PC-3 (cell line): ENCODE results near the gene SERPINB6. TPM values are rescaled to one million over a fixed set of nuclear protein-coding genes. Genes with fewer than 3 reads are reported as not detected.
A peak's percentile ranks its signal among the peaks of the same experiment; 100 is the strongest.

ENCODE experiments used
- ATAC-seq: fragments of 200-7000 bp; cut with Tn5 transposase; 2 replicates; pipeline ENCODE4 v1.9.1; 2020; ENCODE audit warnings: mild to moderate bottlenecking, moderate library complexity
- BruUV-seq: library from RNA; stranded (reverse); fragments of 400-500 nt; replicated peaks from 2 replicates; lab custom pipeline; 2021; lab: Mats Ljungman, UMichigan
- CTCF ChIA-PET: fragments of 300-600 bp; sonication (Branson Sonifier 250); formaldehyde crosslinking; loops from one replicate; lab custom pipeline; 2022; ENCODE audit warnings: antibody characterized with exemption; lab: Charles Lee
- POLR2A ChIA-PET: fragments of 300-600 bp; sonication (Branson Sonifier 250); formaldehyde crosslinking; loops from one replicate; lab custom pipeline; 2022; ENCODE audit warnings: antibody characterized with exemption; ENCODE audit not compliant: unreplicated experiment; lab: Charles Lee
- DNase-seq: peaks from one replicate; pipeline ENCODE4 v3.0.0-alpha.2; 2015
- H2AFZ ChIP-seq: fragments of 300-600 bp; sonication (generic); 2 replicates; pipeline ENCODE4 v1.6.0; 2016; ENCODE audit warnings: antibody characterized with exemption, low read length
- H3F3A ChIP-seq: fragments of 300-600 bp; sonication (generic); one replicate; pipeline ENCODE4 v1.6.0; 2017; ENCODE audit warnings: antibody characterized with exemption, low read length, control low read depth, mild to moderate bottlenecking; ENCODE audit not compliant: unreplicated experiment
- H3K27ac ChIP-seq: fragments of 300-600 bp; sonication (generic); 2 replicates; pipeline ENCODE4 v1.5.1; 2016; ENCODE audit warnings: mild to moderate bottlenecking, low read length
- H3K27me3 ChIP-seq: fragments of 300-600 bp; sonication (generic); 2 replicates; pipeline ENCODE4 v1.6.1; 2016; ENCODE audit warnings: low read length, mixed read lengths
- H3K36me3 ChIP-seq: fragments of 300-600 bp; sonication (generic); 2 replicates; pipeline ENCODE4 v1.6.1; 2016; ENCODE audit warnings: low read depth, mixed run types, low read length, mixed read lengths
- H3K4me1 ChIP-seq: fragments of 300-600 bp; sonication (generic); 2 replicates; pipeline ENCODE4 v1.5.1; 2016; ENCODE audit warnings: low read length; ENCODE audit not compliant: insufficient read depth
- H3K4me2 ChIP-seq: fragments of 300-600 bp; sonication (generic); 2 replicates; pipeline ENCODE4 v1.6.0; 2016; ENCODE audit warnings: low read length
- H3K4me3 ChIP-seq: fragments of 300-600 bp; sonication (generic); 2 replicates; pipeline ENCODE4 v1.5.1; 2016; ENCODE audit warnings: mild to moderate bottlenecking, low read length, mixed read lengths
- H3K79me2 ChIP-seq: fragments of 300-600 bp; sonication (generic); 2 replicates; pipeline ENCODE4 v1.6.1; 2017; ENCODE audit warnings: low read length, mixed read lengths
- H3K9ac ChIP-seq: fragments of 300-600 bp; sonication (generic); 2 replicates; pipeline ENCODE4 v1.6.0; 2016; ENCODE audit warnings: mild to moderate bottlenecking, low read length
- H3K9me2 ChIP-seq: fragments of 300-600 bp; sonication (generic); replicated peaks from 2 replicates; pipeline ENCODE4 v1.6.1; 2016; ENCODE audit warnings: mixed run types, low read length, mixed read lengths
- H3K9me3 ChIP-seq: fragments of 300-600 bp; sonication (generic); 2 replicates; pipeline ENCODE4 v1.6.1; 2016; ENCODE audit warnings: low read length, mixed read lengths
- H4K20me1 ChIP-seq: fragments of 300-600 bp; sonication (generic); 2 replicates; pipeline ENCODE4 v1.6.1; 2016; ENCODE audit warnings: low read length, mixed read lengths
- CTCF ChIP-seq: fragments of 300-600 bp; sonication (generic); conservative IDR thresholded peaks from 2 replicates; pipeline ENCODE4 v1.5.1; 2017; ENCODE audit warnings: antibody characterized with exemption, low read depth, mild to moderate bottlenecking, low read length
- EZH2 ChIP-seq: fragments of 300-600 bp; sonication (generic); IDR thresholded peaks from one replicate; pipeline ENCODE4 v1.6.1; 2017; ENCODE audit warnings: antibody characterized with exemption, mild to moderate bottlenecking, low read length; ENCODE audit not compliant: unreplicated experiment
- EZH2phosphoT487 ChIP-seq: fragments of 300-600 bp; sonication (generic); IDR thresholded peaks from 2 replicates; pipeline ENCODE4 v1.6.1; 2018; ENCODE audit warnings: mild to moderate bottlenecking, antibody characterized with exemption, low read length, borderline replicate concordance
- intact Hi-C: fragments of 100-400 bp; cut with micrococcal nuclease; formaldehyde crosslinking; loops from 2 replicates; pipeline ENCODE4 v1.9.0; 2023
- total RNA-seq: library from RNA; depleted of rRNA; stranded (reverse); fragments of >200 nt; gene quantifications from 2 replicates; pipeline ENCODE4 v1.2.3, GENCODE V29; 2014

Gene SERPINB6
- total RNA-seq, 1 experiment from 2014 or later: 119 TPM

GRCh38 chr6:2980465-2980855, 9.1 kb upstream of the SERPINB6 start:
- ATAC-seq (peak; percentile 60), DNase-seq (peak; percentile 70)
- no peak for TF ChIP-seq EZH2phosphoT487
- no peak for TF ChIP-seq CTCF
- TF ChIP-seq EZH2: no peak
- H3K27ac ChIP-seq: peak overlapping the region; percentile 89
- H3K36me3 ChIP-seq: no peaks in the 10 kb centered on the region
- CTCF ChIA-PET: interaction anchor here (0.5 kb wide), 1 partner anchor 73 kb away, joined by 5 read pairs; no protein-coding TSS in a partner anchor
- BruUV-seq: TSS peak; percentile 60
- H3K9ac ChIP-seq: peak overlapping the region; percentile 64
- intact Hi-C loops: loop anchor here (10.0 kb wide), 1 partner anchor 46 kb away; no protein-coding TSS in a partner anchor
- H3K9me3 ChIP-seq: no peaks in the 10 kb centered on the region
- peaks cover 77% of the 10 kb centered on the region for H3K4me1 ChIP-seq
- H2AFZ ChIP-seq: no peak overlapping the region
- H4K20me1 ChIP-seq: no peaks in the 10 kb centered on the region
- H3K4me3 ChIP-seq: no peak overlapping the region
- no peaks in the 10 kb centered on the region for H3F3A ChIP-seq
- H3K27me3 ChIP-seq: no peaks in the 10 kb centered on the region
- peak overlapping the region; percentile 43 for H3K4me2 ChIP-seq
- H3K9me2 ChIP-seq: no peaks in the 10 kb centered on the region
- no peaks in the 10 kb centered on the region for H3K79me2 ChIP-seq
- POLR2A ChIA-PET: interaction anchor here (0.5 to 1.2 kb wide), 5 partner anchors 8 to 326 kb away, joined by 3 to 6 read pairs (median 5); no protein-coding TSS in a partner anchor

- BruUV-seq: TSS peak; percentile 80
- Histone ChIP-seq H4K20me1 (no peaks in the 10 kb centered on the region), H3K9ac (no peak overlapping the region), H3K9me3 (no peaks in the 10 kb centered on the region), H3K27ac (peak overlapping the region; percentile 89), H2AFZ (no peak overlapping the region), H3K79me2 (no peaks in the 10 kb centered on the region), H3K4me3 (no peak overlapping the region), H3K4me2 (peak overlapping the region; percentile 43), H3F3A (no peaks in the 10 kb centered on the region), H3K9me2 (no peaks in the 10 kb centered on the region), H3K36me3 (no peaks in the 10 kb centered on the region), H3K4me1 (peaks cover 72% of the 10 kb centered on the region), H3K27me3 (no peaks in the 10 kb centered on the region)
- intact Hi-C loops: loop anchor here (10.0 kb wide), 1 partner anchor 45 kb away; no protein-coding TSS in a partner anchor
- CTCF ChIA-PET: interaction anchor here (0.5 to 0.6 kb wide), 2 partner anchors 11 to 74 kb away, joined by 4 to 5 read pairs; no protein-coding TSS in a partner anchor
- POLR2A ChIA-PET: interaction anchor here (0.5 to 1.2 kb wide), 6 partner anchors 8 to 326 kb away, joined by 3 to 6 read pairs (median 4); no protein-coding TSS in a partner anchor
- TF ChIP-seq CTCF (no peak), EZH2phosphoT487 (no peak), EZH2 (no peak)
- ATAC-seq (peak; percentile 21), DNase-seq (peak; percentile 38)
Measured at GRCh38 chr6:2979819-2980464, 8.6 kb upstream of the SERPINB6 start.

- TF ChIP-seq CTCF (no peak), EZH2phosphoT487 (no peak), EZH2 (no peak)
- H3K27ac ChIP-seq: no peak overlapping the region
- BruUV-seq: no TSS peak
- H3K79me2 ChIP-seq: no peaks in the 10 kb centered on the region
- H3F3A ChIP-seq: no peaks in the 10 kb centered on the region
- no peak overlapping the region for H3K4me3 ChIP-seq
- no peak overlapping the region for H3K4me2 ChIP-seq
- ATAC-seq: no peak
- H3K9me2 ChIP-seq: no peaks in the 10 kb centered on the region
- H3K36me3 ChIP-seq: no peaks in the 10 kb centered on the region
- intact Hi-C loops: no loop called here
- no peaks in the 10 kb centered on the region for H3K9me3 ChIP-seq
- DNase-seq: no peak
- H2AFZ ChIP-seq: no peak overlapping the region
- H3K4me1 ChIP-seq: peaks cover 69% of the 10 kb centered on the region
- no peaks in the 10 kb centered on the region for H3K27me3 ChIP-seq
- ChIA-PET CTCF (no interaction called here), POLR2A (no interaction called here)
- H3K9ac ChIP-seq: no peak overlapping the region
- no peaks in the 10 kb centered on the region for H4K20me1 ChIP-seq
Measured at GRCh38 chr6:2978923-2979322, 7.6 kb upstream of the SERPINB6 start.
